GM23338 (cell line): ENCODE data around the gene SYNE1. TPM values are rescaled to one million over a fixed set of nuclear protein-coding genes. Genes with fewer than 3 reads are reported as not detected.

Experiments used
- ATAC-seq: fragments of 200-7000 bp; cut with Tn5 transposase; 3 replicates; pipeline ENCODE4 v1.9.1; 2020
- DNase-seq: peaks from one replicate; pipeline ENCODE4 v3.0.0-alpha.2; 2015; ENCODE audit warnings: low spot score
- H2AFZ ChIP-seq: fragments of 200-600 bp; sonication (generic); 2 replicates; pipeline ENCODE4 v1.8.0; 2016; ENCODE audit warnings: antibody characterized with exemption, mild to moderate bottlenecking, moderate library complexity
- H3F3A ChIP-seq: fragments of 200-600 bp; sonication (generic); replicated peaks from 2 replicates; pipeline ENCODE4 v1.8.0; 2017; ENCODE audit warnings: antibody characterized with exemption, mixed run types, low read depth
- H3K27ac ChIP-seq: fragments of 200-600 bp; sonication (generic); 2 replicates; pipeline ENCODE4 v1.6.1; 2016; ENCODE audit warnings: low read depth
- H3K27me3 ChIP-seq: fragments of 200-600 bp; sonication (generic); 2 replicates; pipeline ENCODE4 v1.8.0; 2016; ENCODE audit warnings: mild to moderate bottlenecking, mixed run types, moderate library complexity; ENCODE audit not compliant: insufficient read depth
- H3K36me3 ChIP-seq: fragments of 200-600 bp; sonication (generic); 2 replicates; pipeline ENCODE4 v1.8.0; 2016; ENCODE audit warnings: mild to moderate bottlenecking; ENCODE audit not compliant: insufficient read depth
- H3K4me1 ChIP-seq: fragments of 200-600 bp; sonication (generic); 2 replicates; pipeline ENCODE4 v1.8.0; 2016; ENCODE audit warnings: mild to moderate bottlenecking, moderate library complexity; ENCODE audit not compliant: insufficient read depth
- H3K4me2 ChIP-seq: fragments of 200-600 bp; sonication (generic); 2 replicates; pipeline ENCODE4 v1.7.1; 2017; ENCODE audit warnings: mixed run types
- H3K4me3 ChIP-seq: fragments of 200-600 bp; sonication (generic); 2 replicates; pipeline ENCODE4 v1.6.1; 2016; ENCODE audit warnings: mixed run types
- H3K79me2 ChIP-seq: fragments of 200-600 bp; sonication (generic); replicated peaks from 2 replicates; pipeline ENCODE4 v1.8.0; 2017; ENCODE audit warnings: mild to moderate bottlenecking; ENCODE audit not compliant: insufficient read depth
- H3K9me2 ChIP-seq: fragments of 200-600 bp; sonication (generic); 2 replicates; pipeline ENCODE4 v1.8.0; 2017; ENCODE audit not compliant: insufficient read depth
- H4K20me1 ChIP-seq: fragments of 200-600 bp; sonication (generic); replicated peaks from 2 replicates; pipeline ENCODE4 v1.8.0; 2017; ENCODE audit warnings: mild to moderate bottlenecking; ENCODE audit not compliant: insufficient read depth
- H3K27ac Mint-ChIP-seq: 2 replicates; pipeline ENCODE4 v1.8.0; 2020; ENCODE audit warnings: inconsistent platforms, mild to moderate bottlenecking, moderate library complexity, mixed read lengths
- H3K27me3 Mint-ChIP-seq: 3 replicates; pipeline ENCODE4 v1.8.0; 2022; ENCODE audit warnings: low read depth, mild to moderate bottlenecking, moderate library complexity, mixed read lengths, inconsistent platforms; ENCODE audit not compliant: insufficient read depth, poor library complexity
- H3K36me3 Mint-ChIP-seq: 3 replicates; pipeline ENCODE4 v1.8.0; 2021; ENCODE audit warnings: low read depth, mild to moderate bottlenecking, inconsistent platforms, moderate library complexity, mixed read lengths
- H3K4me1 Mint-ChIP-seq: 3 replicates; pipeline ENCODE4 v1.8.0; 2020; ENCODE audit warnings: mild to moderate bottlenecking, inconsistent platforms, mixed read lengths
- H3K4me3 Mint-ChIP-seq: 3 replicates; pipeline ENCODE4 v1.8.0; 2021; ENCODE audit warnings: moderate library complexity, mild to moderate bottlenecking, inconsistent platforms, mixed read lengths
- H3K9me3 Mint-ChIP-seq: 3 replicates; pipeline ENCODE4 v1.8.0; 2020; ENCODE audit warnings: moderate library complexity, mild to moderate bottlenecking, inconsistent platforms, mixed read lengths
- ETS1 ChIP-seq: IDR thresholded peaks from 2 replicates; pipeline ENCODE4 v1.6.1; 2016; ENCODE audit warnings: antibody characterized with exemption
- EZH2 ChIP-seq: fragments of 200-600 bp; sonication (generic); IDR thresholded peaks from one replicate; pipeline ENCODE4 v1.8.0; 2017; ENCODE audit warnings: antibody characterized with exemption, mild to moderate bottlenecking, low read depth; ENCODE audit not compliant: unreplicated experiment
- EZH2phosphoT487 ChIP-seq: fragments of 200-600 bp; sonication (generic); IDR thresholded peaks from one replicate; pipeline ENCODE4 v1.8.1; 2018; ENCODE audit warnings: antibody characterized with exemption; ENCODE audit not compliant: unreplicated experiment
- JUNB ChIP-seq: IDR thresholded peaks from one replicate; pipeline ENCODE4 v1.6.1; 2016; ENCODE audit warnings: antibody characterized with exemption; ENCODE audit not compliant: unreplicated experiment
- STAT1 ChIP-seq: IDR thresholded peaks from one replicate; pipeline ENCODE4 v1.6.1; 2016; ENCODE audit warnings: antibody characterized with exemption; ENCODE audit not compliant: unreplicated experiment
- ZNF114 ChIP-seq: fragments of 250-450 bp; sonication (Bioruptor Pico); IDR thresholded peaks from 2 replicates; pipeline ENCODE4 v1.5.0; 2020; ENCODE audit warnings: mild to moderate bottlenecking, moderate library complexity
- polyA plus RNA-seq: library from polyadenylated mRNA; unstranded; fragments of >200 nt; fragmentation: Nextera tagmentation; extraction: Ambion mirVana; gene quantifications from 2 replicates; pipeline ENCODE4 v1.2.1, GENCODE V29; 2016
- total RNA-seq: library from RNA; depleted of rRNA; stranded (reverse); fragments of >200 nt; shearing (Covaris generic); gene quantifications from 2 replicates; pipeline ENCODE4 v1.2.3, GENCODE V29; 2014
- TF ChIP-seq, protein P1 (sequence below): fragments of 250-450 bp; sonication (Bioruptor Pico); IDR thresholded peaks from 2 replicates; pipeline ENCODE4 v1.5.0; 2020; ENCODE audit warnings: mild to moderate bottlenecking, moderate library complexity

SYNE1 gene
- total and polyA plus RNA-seq, 2 experiments from 2014 or later, result 3.9 to 13.6 TPM

- Mint-ChIP-seq H3K27ac (no peak overlapping the region), H3K4me1 (peaks cover 3% of the 10 kb centered on the region; the same call in 1 of the 3 replicates), H3K9me3 (peaks cover 27% of the 10 kb centered on the region), H3K36me3 (peaks cover 21% of the 10 kb centered on the region), H3K4me3 (no peak overlapping the region), H3K27me3 (peaks cover 8% of the 10 kb centered on the region)
- TF ChIP-seq, protein P1, sequence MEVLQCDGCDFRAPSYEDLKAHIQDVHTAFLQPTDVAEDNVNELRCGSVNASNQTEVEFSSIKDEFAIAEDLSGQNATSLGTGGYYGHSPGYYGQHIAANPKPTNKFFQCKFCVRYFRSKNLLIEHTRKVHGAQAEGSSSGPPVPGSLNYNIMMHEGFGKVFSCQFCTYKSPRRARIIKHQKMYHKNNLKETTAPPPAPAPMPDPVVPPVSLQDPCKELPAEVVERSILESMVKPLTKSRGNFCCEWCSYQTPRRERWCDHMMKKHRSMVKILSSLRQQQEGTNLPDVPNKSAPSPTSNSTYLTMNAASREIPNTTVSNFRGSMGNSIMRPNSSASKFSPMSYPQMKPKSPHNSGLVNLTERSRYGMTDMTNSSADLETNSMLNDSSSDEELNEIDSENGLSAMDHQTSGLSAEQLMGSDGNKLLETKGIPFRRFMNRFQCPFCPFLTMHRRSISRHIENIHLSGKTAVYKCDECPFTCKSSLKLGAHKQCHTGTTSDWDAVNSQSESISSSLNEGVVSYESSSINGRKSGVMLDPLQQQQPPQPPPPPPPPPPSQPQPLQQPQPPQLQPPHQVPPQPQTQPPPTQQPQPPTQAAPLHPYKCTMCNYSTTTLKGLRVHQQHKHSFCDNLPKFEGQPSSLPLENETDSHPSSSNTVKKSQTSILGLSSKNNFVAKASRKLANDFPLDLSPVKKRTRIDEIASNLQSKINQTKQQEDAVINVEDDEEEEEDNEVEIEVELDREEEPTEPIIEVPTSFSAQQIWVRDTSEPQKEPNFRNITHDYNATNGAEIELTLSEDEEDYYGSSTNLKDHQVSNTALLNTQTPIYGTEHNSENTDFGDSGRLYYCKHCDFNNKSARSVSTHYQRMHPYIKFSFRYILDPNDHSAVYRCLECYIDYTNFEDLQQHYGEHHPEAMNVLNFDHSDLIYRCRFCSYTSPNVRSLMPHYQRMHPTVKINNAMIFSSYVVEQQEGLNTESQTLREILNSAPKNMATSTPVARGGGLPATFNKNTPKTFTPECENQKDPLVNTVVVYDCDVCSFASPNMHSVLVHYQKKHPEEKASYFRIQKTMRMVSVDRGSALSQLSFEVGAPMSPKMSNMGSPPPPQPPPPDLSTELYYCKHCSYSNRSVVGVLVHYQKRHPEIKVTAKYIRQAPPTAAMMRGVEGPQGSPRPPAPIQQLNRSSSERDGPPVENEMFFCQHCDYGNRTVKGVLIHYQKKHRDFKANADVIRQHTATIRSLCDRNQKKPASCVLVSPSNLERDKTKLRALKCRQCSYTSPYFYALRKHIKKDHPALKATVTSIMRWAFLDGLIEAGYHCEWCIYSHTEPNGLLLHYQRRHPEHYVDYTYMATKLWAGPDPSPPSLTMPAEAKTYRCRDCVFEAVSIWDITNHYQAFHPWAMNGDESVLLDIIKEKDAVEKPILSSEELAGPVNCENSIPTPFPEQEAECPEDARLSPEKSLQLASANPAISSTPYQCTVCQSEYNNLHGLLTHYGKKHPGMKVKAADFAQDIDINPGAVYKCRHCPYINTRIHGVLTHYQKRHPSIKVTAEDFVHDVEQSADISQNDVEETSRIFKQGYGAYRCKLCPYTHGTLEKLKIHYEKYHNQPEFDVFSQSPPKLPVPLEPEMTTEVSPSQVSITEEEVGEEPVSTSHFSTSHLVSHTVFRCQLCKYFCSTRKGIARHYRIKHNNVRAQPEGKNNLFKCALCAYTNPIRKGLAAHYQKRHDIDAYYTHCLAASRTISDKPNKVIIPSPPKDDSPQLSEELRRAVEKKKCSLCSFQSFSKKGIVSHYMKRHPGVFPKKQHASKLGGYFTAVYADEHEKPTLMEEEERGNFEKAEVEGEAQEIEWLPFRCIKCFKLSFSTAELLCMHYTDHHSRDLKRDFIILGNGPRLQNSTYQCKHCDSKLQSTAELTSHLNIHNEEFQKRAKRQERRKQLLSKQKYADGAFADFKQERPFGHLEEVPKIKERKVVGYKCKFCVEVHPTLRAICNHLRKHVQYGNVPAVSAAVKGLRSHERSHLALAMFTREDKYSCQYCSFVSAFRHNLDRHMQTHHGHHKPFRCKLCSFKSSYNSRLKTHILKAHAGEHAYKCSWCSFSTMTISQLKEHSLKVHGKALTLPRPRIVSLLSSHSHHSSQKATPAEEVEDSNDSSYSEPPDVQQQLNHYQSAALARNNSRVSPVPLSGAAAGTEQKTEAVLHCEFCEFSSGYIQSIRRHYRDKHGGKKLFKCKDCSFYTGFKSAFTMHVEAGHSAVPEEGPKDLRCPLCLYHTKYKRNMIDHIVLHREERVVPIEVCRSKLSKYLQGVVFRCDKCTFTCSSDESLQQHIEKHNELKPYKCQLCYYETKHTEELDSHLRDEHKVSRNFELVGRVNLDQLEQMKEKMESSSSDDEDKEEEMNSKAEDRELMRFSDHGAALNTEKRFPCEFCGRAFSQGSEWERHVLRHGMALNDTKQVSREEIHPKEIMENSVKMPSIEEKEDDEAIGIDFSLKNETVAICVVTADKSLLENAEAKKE (CRISPR knock-in tag), result no peak
- no peak for TF ChIP-seq STAT1
- TF ChIP-seq EZH2phosphoT487, result no peak
- no peak for TF ChIP-seq ETS1
- TF ChIP-seq EZH2, result no peak
- TF ChIP-seq ZNF114 (CRISPR knock-in tag), result no peak
- no peak for TF ChIP-seq JUNB
- no peak overlapping the region for H3K27ac ChIP-seq
- no peaks in the 10 kb centered on the region for H3K4me1 ChIP-seq
- H3F3A ChIP-seq, result no peaks in the 10 kb centered on the region
- no peaks in the 10 kb centered on the region for H4K20me1 ChIP-seq
- no peaks in the 10 kb centered on the region for H3K36me3 ChIP-seq
- H3K79me2 ChIP-seq, result no peaks in the 10 kb centered on the region
- H3K27me3 ChIP-seq, result no peaks in the 10 kb centered on the region
- no peak for DNase-seq
- ATAC-seq, result no peak
- no peak overlapping the region for H3K4me3 ChIP-seq
- no peaks in the 10 kb centered on the region for H3K9me2 ChIP-seq
- no peak overlapping the region for H3K4me2 ChIP-seq
- H2AFZ ChIP-seq, result no peak overlapping the region
Observed at GRCh38 chr6:152263582-152263981, 373.6 kb downstream of the SYNE1 start.
